Neural progenitor cell (in vitro differentiated cells): Measurements from ENCODE around the gene HBG1.

Experiments used
- CTCF ChIP-seq: fragments of 200-600 bp; sonication (generic); IDR thresholded peaks from 2 replicates; pipeline ENCODE4 v1.5.1; 2017; ENCODE audit warnings: antibody characterized with exemption, mild to moderate bottlenecking
- EZH2phosphoT487 ChIP-seq: fragments of 200-600 bp; sonication (generic); IDR thresholded peaks from 2 replicates; pipeline ENCODE4 v1.6.1; 2017; ENCODE audit warnings: antibody characterized with exemption

GRCh38 chr11:5203366-5203765 lies 46.3 kb downstream of the HBG1 start:
- TF ChIP-seq EZH2phosphoT487 (no peak), CTCF (no peak)
